ENCODE results near the gene LCP1. TPM values are rescaled to one million over a fixed set of nuclear protein-coding genes. Genes with fewer than 3 reads are reported as not detected.

The LCP1 gene
- total RNA-seq, 6 experiments from 2014 or later, result 0.05 TPM; not detected in 5

DNA sequence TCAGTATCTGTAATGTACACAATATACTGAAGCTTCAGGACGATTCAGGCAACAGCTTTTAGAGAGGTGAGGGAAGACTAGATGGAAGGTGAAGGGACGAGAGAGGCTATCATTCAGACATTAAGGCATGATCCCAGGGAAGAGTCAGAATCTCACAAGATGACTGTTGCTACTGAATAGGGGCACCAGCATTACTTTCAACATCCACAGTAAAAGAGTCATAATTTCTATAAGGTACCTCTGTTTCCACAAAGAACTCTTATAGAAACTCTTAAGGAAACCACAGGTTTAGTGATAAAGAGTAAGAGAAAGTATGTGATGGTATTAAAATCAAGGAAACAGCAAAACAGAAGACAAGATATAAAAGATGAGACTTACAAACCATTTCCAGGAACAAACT, 23.0 kb downstream of the LCP1 start:
- Mint-ChIP-seq H3K4me3 (no peak overlapping the region), H3K27me3 (ENCODE audit: insufficient read depth) (no peaks in the 10 kb centered on the region), H3K9me3 (no peaks in the 10 kb centered on the region), H3K4me1 (ENCODE audit: low read depth) (no peaks in the 10 kb centered on the region; the same call in 1 of the 2 replicates), H3K36me3 (ENCODE audit: low read depth) (no peaks in the 10 kb centered on the region), H3K27ac (no peak overlapping the region)
- no peak for DNase-seq
- no peak for TF ChIP-seq CTCF (IDR thresholded peaks at IDR 0.05)

DNA sequence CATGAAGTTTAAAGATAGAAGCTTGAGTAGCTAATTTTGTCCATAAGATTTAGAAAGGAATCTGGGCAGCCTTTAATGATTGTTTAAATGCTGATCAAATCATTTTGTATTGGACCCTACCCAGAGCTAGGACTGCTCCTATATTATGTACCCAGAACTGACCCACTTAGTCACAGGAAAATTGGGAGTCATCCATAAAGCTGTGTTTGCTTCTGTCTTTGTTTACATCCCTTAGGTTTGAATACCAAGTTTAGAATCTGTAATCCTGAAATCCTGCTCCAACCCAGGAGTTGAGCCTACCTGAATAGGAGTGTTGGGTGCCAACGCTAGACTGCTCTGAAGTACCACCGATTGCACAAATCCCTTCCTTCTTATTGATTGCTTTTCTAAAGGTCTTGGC, 23.8 kb downstream of the LCP1 start:
- TF ChIP-seq CTCF (IDR thresholded peaks at IDR 0.05), result no peak
- no peak for DNase-seq

GRCh38 chr13:46154136-46154801, 27.7 kb downstream of the LCP1 start:
- H3K27ac Mint-ChIP-seq, result no peak overlapping the region
- no peaks in the 10 kb centered on the region for H3K36me3 Mint-ChIP-seq (ENCODE audit: low read depth)
- no peaks in the 10 kb centered on the region; the same call in 1 of the 2 replicates for H3K4me1 Mint-ChIP-seq (ENCODE audit: low read depth)
- H3K4me3 Mint-ChIP-seq, result no peak overlapping the region
- H3K9me3 Mint-ChIP-seq, result no peaks in the 10 kb centered on the region
- TF ChIP-seq CTCF (IDR thresholded peaks at IDR 0.05), result no peak
- DNase-seq, result no peak
- H3K27me3 Mint-ChIP-seq (ENCODE audit: insufficient read depth), result peaks cover 8% of the 10 kb centered on the region

More for the DNA sequence above, 23.8 kb downstream of the LCP1 start:
- Mint-ChIP-seq H3K4me1 (ENCODE audit: low read depth) (no peaks in the 10 kb centered on the region; the same call in 1 of the 2 replicates), H3K36me3 (ENCODE audit: low read depth) (no peaks in the 10 kb centered on the region), H3K27me3 (ENCODE audit: insufficient read depth) (0 out of 2 replicates have a peak, but pooled peaks cover under 1% of the 10 kb centered on the region), H3K9me3 (no peaks in the 10 kb centered on the region), H3K27ac (no peak overlapping the region), H3K4me3 (no peak overlapping the region)

- H3K27me3 Mint-ChIP-seq (ENCODE audit: insufficient read depth), result peaks cover 8% of the 10 kb centered on the region
- no peak for TF ChIP-seq CTCF (IDR thresholded peaks at IDR 0.05)
- no peaks in the 10 kb centered on the region for H3K9me3 Mint-ChIP-seq
- no peak for DNase-seq
- no peak overlapping the region for H3K27ac Mint-ChIP-seq
- H3K4me1 Mint-ChIP-seq (ENCODE audit: low read depth), result no peaks in the 10 kb centered on the region; the same call in 1 of the 2 replicates
- H3K36me3 Mint-ChIP-seq (ENCODE audit: low read depth), result no peaks in the 10 kb centered on the region
- no peak overlapping the region; the same call in 1 of the 2 replicates for H3K4me3 Mint-ChIP-seq
These were observed 29.2 kb downstream of the LCP1 start for GRCh38 chr13:46152627-46153328.

- Mint-ChIP-seq H3K27me3 (ENCODE audit: insufficient read depth) (peaks cover 11% of the 10 kb centered on the region), H3K4me1 (ENCODE audit: low read depth) (no peaks in the 10 kb centered on the region; the same call in 1 of the 2 replicates), H3K27ac (no peak overlapping the region), H3K9me3 (no peaks in the 10 kb centered on the region), H3K36me3 (ENCODE audit: low read depth) (no peaks in the 10 kb centered on the region), H3K4me3 (no peak overlapping the region)
- no peak for TF ChIP-seq CTCF (IDR thresholded peaks at IDR 0.05)
- DNase-seq, result no peak
These were observed 31.8 kb downstream of the LCP1 start for GRCh38 chr13:46150134-46150693.

Data from HFFc6 (cell line).